Caco-2 (cell line): ENCODE data around the gene FGF14. TPM values are rescaled to one million over a fixed set of nuclear protein-coding genes. Genes with fewer than 3 reads are reported as not detected.

Experiments used
- BruUV-seq: library from RNA; stranded (reverse); fragments of 400-500 nt; replicated peaks from 2 replicates; lab custom pipeline; 2021; lab: Mats Ljungman, UMichigan
- CTCF ChIA-PET: fragments of 300-600 bp; sonication (Branson Sonifier 250); formaldehyde crosslinking; loops from one replicate; lab custom pipeline; 2022; ENCODE audit warnings: antibody characterized with exemption; lab: Charles Lee
- POLR2A ChIA-PET: fragments of 300-600 bp; sonication (Branson Sonifier 250); formaldehyde crosslinking; loops from one replicate; lab custom pipeline; 2022; ENCODE audit warnings: antibody characterized with exemption; lab: Charles Lee
- DNase-seq, 2 experiments: peaks; one replicate each; pipeline versions ENCODE4 v3.0.0 to v3.0.0-alpha.2; 2020 to 2022
- H3K27me3 ChIP-seq: replicated peaks from 2 replicates; pipeline ENCODE4 v1.6.0; 2011; ENCODE audit warnings: low read length; ENCODE audit not compliant: control insufficient read depth, insufficient read depth
- H3K36me3 ChIP-seq: 2 replicates; pipeline ENCODE4 v1.5.1; 2011; ENCODE audit warnings: low read length; ENCODE audit not compliant: control insufficient read depth, insufficient read depth
- H3K4me1 ChIP-seq: fragments of 250-450 bp; sonication (Bioruptor Pico); 2 replicates; pipeline ENCODE4 v1.5.1; 2020; ENCODE audit warnings: mild to moderate bottlenecking
- H3K4me3 ChIP-seq: 2 replicates; pipeline ENCODE4 v1.5.1; 2011; ENCODE audit warnings: low read depth, mild to moderate bottlenecking, control low read depth, low read length
- H3K9me3 ChIP-seq: fragments of 250-450 bp; sonication (Bioruptor Pico); 2 replicates; pipeline ENCODE4 v1.5.1; 2020; ENCODE audit warnings: mild to moderate bottlenecking, moderate library complexity
- H3K27ac Mint-ChIP-seq: one replicate; pipeline ENCODE4 v1.8.0; 2022; ENCODE audit warnings: mixed read lengths; ENCODE audit not compliant: unreplicated experiment
- H3K27me3 Mint-ChIP-seq: one replicate; pipeline ENCODE4 v1.8.0; 2022; ENCODE audit warnings: mixed read lengths; ENCODE audit not compliant: insufficient read depth, unreplicated experiment
- H3K36me3 Mint-ChIP-seq: one replicate; pipeline ENCODE4 v1.8.0; 2022; ENCODE audit warnings: mild to moderate bottlenecking, mixed read lengths; ENCODE audit not compliant: insufficient read depth, unreplicated experiment
- H3K4me1 Mint-ChIP-seq: one replicate; pipeline ENCODE4 v1.8.0; 2022; ENCODE audit warnings: low read depth, mixed read lengths; ENCODE audit not compliant: unreplicated experiment
- H3K4me3 Mint-ChIP-seq: one replicate; pipeline ENCODE4 v1.8.0; 2022; ENCODE audit warnings: mild to moderate bottlenecking, moderate library complexity, mixed read lengths; ENCODE audit not compliant: unreplicated experiment
- H3K9me3 Mint-ChIP-seq: one replicate; pipeline ENCODE4 v1.8.0; 2022; ENCODE audit warnings: mixed read lengths; ENCODE audit not compliant: unreplicated experiment
- CTCF ChIP-seq, 2 experiments: fragments of 200-600 bp in 1 of 2; IDR thresholded peaks; 1 replicate in 1 of 2; 2 replicates in 1 of 2; pipeline versions ENCODE4 v1.5.1 to v1.8.0; 2011 to 2022; ENCODE audit warnings: antibody characterized with exemption in 1 of 2, control low read depth in 1 of 2, inconsistent platforms in 1 of 2, low read depth in 1 of 2, low read length in 1 of 2, mild to moderate bottlenecking in 1 of 2, moderate library complexity in 1 of 2; ENCODE audit not compliant: insufficient read depth in 1 of 2, severe bottlenecking in 1 of 2, unreplicated experiment in 1 of 2
- intact Hi-C: fragments of 100-400 bp; cut with micrococcal nuclease; formaldehyde crosslinking; loops from one replicate; pipeline ENCODE4 v1.10.0; 2022; ENCODE audit not compliant: unreplicated experiment
- total RNA-seq: library from RNA; stranded (reverse); gene quantifications from 2 replicates; pipeline ENCODE4 v1.2.3, GENCODE V29; 2022

The FGF14 gene
- total RNA-seq, 1 experiment from 2014 or later, result not detected

- Mint-ChIP-seq H3K9me3 (no peaks in the 10 kb centered on the region), H3K36me3 (no peaks in the 10 kb centered on the region), H3K27me3 (peaks cover 17% of the 10 kb centered on the region), H3K4me1 (no peaks in the 10 kb centered on the region), H3K4me3 (no peak overlapping the region), H3K27ac (no peak overlapping the region)
- intact Hi-C loops, result no loop called here
- Histone ChIP-seq H3K36me3 (no peaks in the 10 kb centered on the region), H3K27me3 (no peaks in the 10 kb centered on the region), H3K4me3 (no peak overlapping the region), H3K4me1 (no peaks in the 10 kb centered on the region), H3K9me3 (no peaks in the 10 kb centered on the region)
- ChIA-PET CTCF (no interaction called here), POLR2A (no interaction called here)
- BruUV-seq, result no TSS peak
- TF ChIP-seq CTCF (IDR thresholded peaks at IDR 0.05; ENCODE audit: insufficient read depth in 1 of 2, low read depth in 1 of 2, low read length in 1 of 2, severe bottlenecking in 1 of 2, unreplicated experiment in 1 of 2), result no peak
- DNase-seq, result no peak
Observed at GRCh38 chr13:101876951-101877350, 524.9 kb downstream of the FGF14 start.

GRCh38 chr13:101875717-101876393 is 526.0 kb downstream of the FGF14 start:
- Mint-ChIP-seq H3K4me3 (no peak overlapping the region), H3K27ac (no peak overlapping the region), H3K9me3 (no peaks in the 10 kb centered on the region), H3K36me3 (no peaks in the 10 kb centered on the region), H3K27me3 (peaks cover 20% of the 10 kb centered on the region), H3K4me1 (no peaks in the 10 kb centered on the region)
- ChIA-PET CTCF (no interaction called here), POLR2A (no interaction called here)
- DNase-seq, result peak; percentile 37 to 54
- no TSS peak for BruUV-seq
- Histone ChIP-seq H3K27me3 (no peaks in the 10 kb centered on the region), H3K4me3 (no peak overlapping the region), H3K4me1 (no peaks in the 10 kb centered on the region), H3K36me3 (no peaks in the 10 kb centered on the region), H3K9me3 (no peaks in the 10 kb centered on the region)
- no peak for TF ChIP-seq CTCF (IDR thresholded peaks at IDR 0.05; ENCODE audit: insufficient read depth in 1 of 2, low read depth in 1 of 2, low read length in 1 of 2, severe bottlenecking in 1 of 2, unreplicated experiment in 1 of 2)
- intact Hi-C loops, result no loop called here

GRCh38 chr13:101875091-101875490 is 526.8 kb downstream of the FGF14 start:
- POLR2A ChIA-PET, result no interaction called here

More at GRCh38 chr13:101875091-101875490, 526.8 kb downstream of the FGF14 start:
- no peak for DNase-seq
- H3K27ac Mint-ChIP-seq, result no peak overlapping the region
- H3K4me1 ChIP-seq, result no peaks in the 10 kb centered on the region
- peaks cover 18% of the 10 kb centered on the region for H3K27me3 Mint-ChIP-seq
- no peak for TF ChIP-seq CTCF (IDR thresholded peaks at IDR 0.05; ENCODE audit: insufficient read depth in 1 of 2, low read depth in 1 of 2, low read length in 1 of 2, severe bottlenecking in 1 of 2, unreplicated experiment in 1 of 2)
- no peak overlapping the region for H3K4me3 Mint-ChIP-seq
- H3K4me3 ChIP-seq, result no peak overlapping the region
- CTCF ChIA-PET, result no interaction called here
- H3K9me3 Mint-ChIP-seq, result no peaks in the 10 kb centered on the region
- intact Hi-C loops, result no loop called here
- H3K4me1 Mint-ChIP-seq, result no peaks in the 10 kb centered on the region
- no TSS peak for BruUV-seq
- H3K36me3 ChIP-seq, result no peaks in the 10 kb centered on the region
- H3K9me3 ChIP-seq, result no peaks in the 10 kb centered on the region
- no peaks in the 10 kb centered on the region for H3K36me3 Mint-ChIP-seq
- no peaks in the 10 kb centered on the region for H3K27me3 ChIP-seq
